Right cardiac atrium (tissue), 5 donors: Measurements from ENCODE around the gene GABBR2. TPM values are rescaled to one million over a fixed set of nuclear protein-coding genes. Genes with fewer than 3 reads are reported as not detected.

Experiments used
- ATAC-seq, 2 donors: fragments of 200-7000 bp; cut with Tn5 transposase; one replicate each; pipeline versions ENCODE4 v1.8.0 to v1.9.1; 2020; ENCODE audit warnings: moderate library complexity in 2 of 2, mild to moderate bottlenecking in 1 of 2
- DNase-seq, 3 donors: peaks; one replicate each; pipeline ENCODE4 v3.0.0-alpha.2; 2020
- H3K27ac ChIP-seq: one replicate; pipeline ENCODE4 v1.5.1; 2013; ENCODE audit warnings: mild to moderate bottlenecking, low read length, control low read depth, moderate library complexity
- H3K27me3 ChIP-seq: one replicate; pipeline ENCODE4 v1.6.1; 2013; ENCODE audit not compliant: control insufficient read depth, insufficient read depth
- H3K4me1 ChIP-seq: one replicate; pipeline ENCODE4 v1.6.1; 2013; ENCODE audit warnings: low read length; ENCODE audit not compliant: control insufficient read depth, insufficient read depth
- H3K4me3 ChIP-seq: one replicate; pipeline ENCODE4 v1.5.1; 2013; ENCODE audit warnings: low read length, control low read depth
- H3K9me3 ChIP-seq: one replicate; pipeline ENCODE4 v1.6.1; 2013; ENCODE audit warnings: low read length; ENCODE audit not compliant: control insufficient read depth
- WGBS: extraction: QIAGEN DNeasy Blood & Tissue Kit; methylation state at CpG from one replicate; pipeline ENCODE4 v1.1.7; 2013; 5-methylcytosine and 5-hydroxymethylcytosine counted together
- intact Hi-C, 4 donors: fragments of 100-400 bp; cut with DNase I; formaldehyde crosslinking; loops; one replicate each; pipeline versions ENCODE4 v1.11.0 to v1.14.0; 2022 to 2023
- polyA plus RNA-seq: library from polyadenylated mRNA; stranded (reverse); fragments of 200-250 nt; gene quantifications from one replicate; pipeline ENCODE4 v1.2.3, GENCODE V29; 2013
- total RNA-seq, 4 donors: library from RNA; stranded (reverse); fragmentation: NEBNext Ultra II Directional; extraction: Animal tissue kit (Norgen Biotek cat#: 25700); gene quantifications; one replicate each; pipeline ENCODE4 v1.2.1, GENCODE V29; 2021
- donor health status: healthy with polysubstance abuse.
- donor health status: DM: no; HTN: yes; CAD: no.
- donor health status: DM: no; HTN: no; CAD: no.
- donor health status: DM: no; HTN: yes; CAD: no; lungs with severe emphysema.
- donor health status: DM: yes; HTN: yes; CAD: no.

Gene GABBR2
- total and polyA plus RNA-seq, 5 donors: not detected

DNA sequence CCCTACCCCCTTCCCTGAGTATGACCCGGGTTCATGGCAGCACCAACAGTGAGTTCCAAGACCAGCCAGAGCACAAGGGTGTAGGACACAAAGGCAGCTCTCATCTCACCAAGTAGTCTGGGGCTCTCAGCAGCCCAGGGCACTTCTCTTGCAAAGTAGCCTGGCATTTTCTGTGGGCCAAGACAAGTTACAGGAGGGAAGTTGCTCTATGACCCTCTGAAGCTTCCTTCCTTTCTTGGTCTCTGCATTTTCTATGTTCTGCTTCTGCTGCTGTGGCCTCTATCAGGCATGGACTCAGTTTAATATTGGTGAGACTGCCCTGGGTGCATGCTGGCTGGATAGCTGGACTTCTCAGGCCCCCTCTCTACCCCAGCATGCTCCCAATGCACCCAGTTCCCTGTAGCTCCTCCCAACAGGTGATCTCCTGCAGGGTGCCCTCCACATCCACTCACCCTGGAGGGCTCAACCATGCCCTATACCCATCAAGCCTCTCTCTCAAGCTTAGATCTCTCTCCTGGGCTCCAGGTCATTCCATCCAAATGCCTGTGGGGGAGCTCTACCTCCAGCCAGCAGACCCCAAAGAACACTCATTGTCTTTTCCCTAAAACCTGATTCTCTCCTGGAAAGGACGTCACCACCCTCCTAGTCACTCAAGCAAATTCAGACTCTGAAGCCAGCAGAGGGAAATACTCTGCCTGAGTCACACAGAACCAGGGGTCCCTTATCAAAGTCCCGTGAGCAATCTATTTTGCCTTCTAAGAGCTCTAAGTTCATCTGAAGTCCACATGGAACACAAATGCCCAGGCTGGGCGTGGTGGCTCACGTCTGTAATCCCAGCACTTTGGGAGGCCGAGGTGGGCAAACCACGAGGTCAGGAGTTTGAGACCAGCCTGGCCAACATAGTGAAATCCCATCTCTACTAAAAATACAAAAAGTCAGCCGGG lies 467.1 kb downstream of the GABBR2 start:
- Histone ChIP-seq H3K4me3 (no peak overlapping the region), H3K4me1 (no peaks in the 10 kb centered on the region), H3K27me3 (no peaks in the 10 kb centered on the region), H3K9me3 (no peaks in the 10 kb centered on the region), H3K27ac (no peak overlapping the region)
- intact Hi-C loops: no loop called here
- 82% methylated on average over 8 of the region's 8 CpGs for WGBS
- ATAC-seq: no peak
- DNase-seq: no peak

DNA sequence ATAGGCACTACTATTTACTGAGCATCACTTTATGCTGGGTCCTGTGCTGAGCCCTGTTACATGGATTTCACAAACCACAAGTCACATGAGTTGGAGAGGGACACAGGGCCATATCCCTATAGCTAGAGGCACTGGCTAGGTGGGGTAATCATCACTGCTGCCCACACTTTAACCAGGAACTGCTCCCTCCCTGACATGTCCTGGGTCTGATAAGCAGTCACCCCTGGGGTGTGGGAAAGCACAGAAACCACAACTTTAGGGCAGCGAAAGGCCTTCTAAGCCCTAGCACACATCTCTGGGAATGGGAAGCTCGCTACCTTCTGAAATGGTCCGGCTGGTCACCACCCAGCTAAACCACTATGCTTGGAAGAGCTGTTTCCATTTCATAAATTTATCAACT lies 468.3 kb downstream of the GABBR2 start:
- Histone ChIP-seq H3K27me3 (no peaks in the 10 kb centered on the region), H3K27ac (no peak overlapping the region)

More for the DNA sequence above, 468.3 kb downstream of the GABBR2 start:
- Histone ChIP-seq H3K9me3 (no peaks in the 10 kb centered on the region), H3K4me3 (no peak overlapping the region), H3K4me1 (no peaks in the 10 kb centered on the region)
- ATAC-seq: no peak
- 90% methylated on average over 3 of the region's 3 CpGs for WGBS
- no peak for DNase-seq
- intact Hi-C loops: no loop called here

Other genes with a start within 250 kb of the GABBR2 start
- gene ANKS6, start 87.6 kb upstream of the GABBR2 start, total RNA-seq: 1 to 10 TPM; 4.6 to 7.9 (median 6.1) TPM
- gene ANKS6, start 87.6 kb upstream of the GABBR2 start, polyA plus RNA-seq: 3.6 TPM
- gene GALNT12, start 98.7 kb upstream of the GABBR2 start, total RNA-seq: 1 to 10 TPM in 1 of 4 donors, under 1 TPM in 3; 0.68 to 1.3 (median 0.92) TPM
- 0.29 TPM for gene GALNT12, start 98.7 kb upstream of the GABBR2 start, polyA plus RNA-seq
- 10 to 100 TPM; 34.7 to 87.1 (median 63.5) TPM for gene COL15A1, start 235.0 kb upstream of the GABBR2 start, total RNA-seq
- gene COL15A1, start 235.0 kb upstream of the GABBR2 start, polyA plus RNA-seq: 22.5 TPM